ENCODE results near the gene FAM216B. TPM values are rescaled to one million over a fixed set of nuclear protein-coding genes. Genes with fewer than 3 reads are reported as not detected.

Gene FAM216B
- total RNA-seq, 1 experiment from 2014 or later, result not detected

GRCh38 chr13:42777467-42777866 lies 3.9 kb upstream of the FAM216B start:
- Mint-ChIP-seq H3K4me3 (ENCODE audit: unreplicated experiment) (no peak overlapping the region), H3K36me3 (ENCODE audit: insufficient read depth, unreplicated experiment) (no peaks in the 10 kb centered on the region), H3K27me3 (ENCODE audit: insufficient read depth, unreplicated experiment) (peaks cover 18% of the 10 kb centered on the region), H3K27ac (ENCODE audit: unreplicated experiment) (no peak overlapping the region), H3K9me3 (ENCODE audit: unreplicated experiment) (no peaks in the 10 kb centered on the region), H3K4me1 (ENCODE audit: low read depth, unreplicated experiment) (no peaks in the 10 kb centered on the region)
- ChIA-PET POLR2A (no interaction called here), CTCF (no interaction called here)
- Histone ChIP-seq H3K27me3 (replicated peaks; ENCODE audit: control insufficient read depth, insufficient read depth, low read length) (no peaks in the 10 kb centered on the region), H3K9me3 (no peaks in the 10 kb centered on the region), H3K4me1 (peaks cover 6% of the 10 kb centered on the region; the same call in 1 of the 2 replicates), H3K4me3 (ENCODE audit: low read depth, low read length) (no peak overlapping the region), H3K36me3 (ENCODE audit: control insufficient read depth, insufficient read depth, low read length) (no peaks in the 10 kb centered on the region)
- TF ChIP-seq CTCF (IDR thresholded peaks at IDR 0.05; ENCODE audit: insufficient read depth in 1 of 2, low read depth in 1 of 2, low read length in 1 of 2, severe bottlenecking in 1 of 2, unreplicated experiment in 1 of 2), result no peak
- intact Hi-C loops (cut with micrococcal nuclease; ENCODE audit: unreplicated experiment), result no loop called here
- no TSS peak for BruUV-seq (replicated peaks)
- no peak for DNase-seq

DNA sequence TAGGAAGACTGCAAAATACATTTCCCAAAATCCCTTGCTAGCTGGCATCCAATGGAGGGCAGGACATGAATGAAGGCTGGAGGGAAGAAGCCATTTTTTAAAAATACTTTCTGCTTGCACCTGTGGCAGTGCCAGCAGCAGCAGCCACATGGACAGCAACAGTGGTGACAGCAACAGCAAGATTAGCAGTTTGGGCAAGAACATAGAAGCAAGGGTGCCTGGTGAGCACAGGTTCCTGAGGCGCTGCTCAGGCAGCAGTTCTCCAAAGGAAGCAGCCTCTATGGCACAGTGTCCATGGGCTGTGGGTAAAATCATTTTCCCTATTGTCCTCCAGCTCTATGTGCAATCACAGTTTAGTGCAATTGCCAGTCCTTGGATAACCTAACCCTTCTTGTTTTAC lies 1.3 kb upstream of the FAM216B start:
- BruUV-seq (replicated peaks), result no TSS peak
- Histone ChIP-seq H3K27me3 (replicated peaks; ENCODE audit: control insufficient read depth, insufficient read depth, low read length) (no peaks in the 10 kb centered on the region), H3K36me3 (ENCODE audit: control insufficient read depth, insufficient read depth, low read length) (no peaks in the 10 kb centered on the region), H3K4me3 (ENCODE audit: low read depth, low read length) (no peak overlapping the region), H3K9me3 (no peaks in the 10 kb centered on the region), H3K4me1 (peaks cover 6% of the 10 kb centered on the region; the same call in 1 of the 2 replicates)
- TF ChIP-seq CTCF (IDR thresholded peaks at IDR 0.05; ENCODE audit: insufficient read depth in 1 of 2, low read depth in 1 of 2, low read length in 1 of 2, severe bottlenecking in 1 of 2, unreplicated experiment in 1 of 2), result no peak
- Mint-ChIP-seq H3K36me3 (ENCODE audit: insufficient read depth, unreplicated experiment) (no peaks in the 10 kb centered on the region), H3K4me3 (ENCODE audit: unreplicated experiment) (no peak overlapping the region), H3K9me3 (ENCODE audit: unreplicated experiment) (no peaks in the 10 kb centered on the region), H3K4me1 (ENCODE audit: low read depth, unreplicated experiment) (no peaks in the 10 kb centered on the region), H3K27ac (ENCODE audit: unreplicated experiment) (no peak overlapping the region), H3K27me3 (ENCODE audit: insufficient read depth, unreplicated experiment) (peaks cover 12% of the 10 kb centered on the region)
- no peak for DNase-seq
- intact Hi-C loops (cut with micrococcal nuclease; ENCODE audit: unreplicated experiment), result no loop called here
- CTCF ChIA-PET, result no interaction called here
- POLR2A ChIA-PET, result no interaction called here

DNA sequence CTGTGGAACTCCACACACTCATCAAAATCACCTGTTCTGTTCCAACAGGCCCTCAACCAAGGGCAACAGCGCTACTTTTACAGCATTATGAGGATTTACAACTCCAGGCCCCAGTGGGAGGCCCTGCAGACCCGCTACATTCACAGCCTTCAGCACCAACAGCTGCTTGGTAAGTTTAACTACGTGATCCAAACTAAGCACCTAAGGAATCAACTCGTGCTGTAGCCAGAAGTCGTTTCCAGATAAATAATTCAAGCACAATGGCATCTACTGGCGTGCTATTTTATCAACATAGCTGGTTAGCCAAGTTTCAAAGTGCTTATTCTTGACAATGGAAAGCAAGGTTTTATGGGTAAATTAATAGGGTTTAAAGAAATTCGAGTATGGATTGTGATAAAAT lies 5.3 kb downstream of the FAM216B start:
- Mint-ChIP-seq H3K4me3 (ENCODE audit: unreplicated experiment) (no peak overlapping the region), H3K36me3 (ENCODE audit: insufficient read depth, unreplicated experiment) (no peaks in the 10 kb centered on the region), H3K27ac (ENCODE audit: unreplicated experiment) (no peak overlapping the region), H3K4me1 (ENCODE audit: low read depth, unreplicated experiment) (no peaks in the 10 kb centered on the region), H3K27me3 (ENCODE audit: insufficient read depth, unreplicated experiment) (peaks cover 6% of the 10 kb centered on the region), H3K9me3 (ENCODE audit: unreplicated experiment) (no peaks in the 10 kb centered on the region)
- DNase-seq, result no peak
- Histone ChIP-seq H3K9me3 (no peaks in the 10 kb centered on the region), H3K4me3 (ENCODE audit: low read depth, low read length) (no peak overlapping the region), H3K27me3 (replicated peaks; ENCODE audit: control insufficient read depth, insufficient read depth, low read length) (no peaks in the 10 kb centered on the region), H3K4me1 (no peaks in the 10 kb centered on the region), H3K36me3 (ENCODE audit: control insufficient read depth, insufficient read depth, low read length) (no peaks in the 10 kb centered on the region)
- no peak for TF ChIP-seq CTCF (IDR thresholded peaks at IDR 0.05; ENCODE audit: insufficient read depth in 1 of 2, low read depth in 1 of 2, low read length in 1 of 2, severe bottlenecking in 1 of 2, unreplicated experiment in 1 of 2)
- BruUV-seq (replicated peaks), result no TSS peak
- intact Hi-C loops (cut with micrococcal nuclease; ENCODE audit: unreplicated experiment), result no loop called here
- CTCF ChIA-PET, result no interaction called here
- POLR2A ChIA-PET, result no interaction called here
